ENCODE measurements around the gene KANSL1. TPM values are rescaled to one million over a fixed set of nuclear protein-coding genes. Genes with fewer than 3 reads are reported as not detected.

KANSL1 gene
- total and polyA plus RNA-seq, 2 of the 4 experiments (the other 2 are of a cell fraction): 19.1 to 49.6 TPM

DNA sequence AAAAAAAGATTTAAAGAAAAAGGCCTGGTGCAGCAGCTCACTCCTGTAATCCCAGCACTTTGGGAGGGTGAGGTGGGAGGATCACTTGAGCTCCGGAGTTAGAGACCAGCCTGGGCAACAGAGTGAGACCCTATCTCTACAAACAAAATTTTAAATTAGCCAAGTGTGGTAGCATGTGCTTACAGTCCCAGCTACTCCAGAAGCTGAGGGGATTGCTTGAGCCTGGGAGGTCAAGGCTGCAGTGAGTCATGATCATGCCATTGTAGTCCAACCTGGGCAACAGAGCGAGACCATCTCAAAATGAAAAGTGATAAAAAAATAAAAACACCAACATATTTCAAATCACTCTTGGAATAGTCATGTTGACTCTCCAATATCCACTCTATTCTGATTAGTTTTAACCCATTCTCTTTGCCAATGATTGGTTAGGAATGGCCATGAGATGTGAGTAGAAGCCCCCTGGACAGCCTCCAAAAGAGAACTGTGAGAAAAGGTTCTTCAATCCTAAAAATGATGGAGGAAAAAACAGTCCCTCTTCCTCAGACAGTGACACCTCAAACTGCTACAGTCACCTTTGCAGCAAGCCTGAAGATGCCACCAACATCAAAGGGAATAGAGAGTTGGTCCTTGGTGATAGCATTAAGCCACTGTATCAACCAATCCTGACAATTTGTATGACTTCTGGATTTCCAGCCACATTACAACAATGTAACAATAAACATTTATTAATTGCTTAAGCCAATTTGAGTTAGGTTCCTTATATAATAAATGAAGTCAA, 2.9 kb upstream of the KANSL1 start:
- Histone ChIP-seq H3K14ac (replicated peaks; ENCODE audit: low read depth, low read length) (no peak overlapping the region), H3K36me3 (ENCODE audit: control insufficient read depth, insufficient read depth, low read length) (no peaks in the 10 kb centered on the region), H4K20me1 (ENCODE audit: insufficient read depth, low read length) (peaks cover 26% of the 10 kb centered on the region), H3K56ac (ENCODE audit: extremely low read depth, insufficient read depth, low read length) (no peak overlapping the region), H3K4me3 (ENCODE audit: insufficient read depth, low read depth, low read length) (no peak overlapping the region), H3K9ac (ENCODE audit: low read depth, low read length) (no peak overlapping the region), H3K9me3 (ENCODE audit: control insufficient read depth, insufficient read depth, low read length) (no peaks in the 10 kb centered on the region), H3K4me2 (ENCODE audit: low read depth, low read length) (no peak overlapping the region), H2AFZ (replicated peaks; ENCODE audit: low read length, poor library complexity) (no peak overlapping the region), H4K5ac (ENCODE audit: low read depth, low read length) (no peak overlapping the region), H3K18ac (ENCODE audit: low read depth, low read length) (no peak overlapping the region), H2BK15ac (ENCODE audit: low read depth, low read length) (no peak overlapping the region), H3K79me1 (ENCODE audit: low read depth in 1 of 2, low read length in 2 of 2) (peaks cover 14 to 64% of the 10 kb centered on the region in 2 experiments), H3K9me1 (ENCODE audit: insufficient read depth, low read length) (peaks cover 9% of the 10 kb centered on the region; the same call in 1 of the 2 replicates), H2AK5ac (ENCODE audit: low read depth, low read length) (no peak overlapping the region), H3K27ac (ENCODE audit: insufficient read depth, low read length) (no peak overlapping the region), H2AK9ac (replicated peaks; ENCODE audit: low read depth, low read length, poor library complexity) (no peak overlapping the region), H2BK20ac (ENCODE audit: low read depth, low read length) (no peak overlapping the region; the same call in 1 of the 2 replicates), H3K23ac (ENCODE audit: low read depth, low read length) (no peak overlapping the region), H3K4ac (ENCODE audit: low read depth, low read length) (no peak overlapping the region), H3K27me3 (ENCODE audit: control insufficient read depth, insufficient read depth, low read length) (no peaks in the 10 kb centered on the region), H4K91ac (ENCODE audit: insufficient read depth, low read depth, low read length) (no peak overlapping the region), H4K8ac (ENCODE audit: low read depth in 2 of 2, low read length in 2 of 2) (no peak overlapping the region), H2BK5ac (ENCODE audit: low read depth, low read length, poor library complexity, severe bottlenecking) (no peak overlapping the region), H2BK120ac (ENCODE audit: low read depth, low read length) (no peak overlapping the region), H3K4me1 (ENCODE audit: control insufficient read depth, insufficient read depth, low read length) (peaks cover 11% of the 10 kb centered on the region)
- dilution Hi-C loops (cut with HindIII; ENCODE audit: low sequenced_read_pairs, unreplicated experiment) (no loop called here), in situ Hi-C loops (cut with MboI; ENCODE audit: low sequenced_read_pairs) (no loop called here), intact Hi-C loops (cut with micrococcal nuclease) (loop anchor here (1.0 kb wide), 1 partner anchor 17 kb away; no protein-coding TSS in a partner anchor)
- ChIA-PET CTCF (no interaction called here), POLR2A (ENCODE audit: unreplicated experiment) (no interaction called here)
- no CpG with 5 or more reads among the region's 2 CpGs for whole genome bisulfite sequencing, 2 experiments (ENCODE audit: extremely low coverage in 2 of 2, insufficient read length in 1 of 2)
- DNase-seq (no peak), ATAC-seq (ENCODE audit: low read depth) (no peak)
- BruUV-seq (replicated peaks): no TSS peak
- TF ChIP-seq NFE2L2 (IDR thresholded peaks at IDR 0.05; ENCODE audit: low read depth, low read length): no peak
- TF ChIP-seq, protein P1, sequence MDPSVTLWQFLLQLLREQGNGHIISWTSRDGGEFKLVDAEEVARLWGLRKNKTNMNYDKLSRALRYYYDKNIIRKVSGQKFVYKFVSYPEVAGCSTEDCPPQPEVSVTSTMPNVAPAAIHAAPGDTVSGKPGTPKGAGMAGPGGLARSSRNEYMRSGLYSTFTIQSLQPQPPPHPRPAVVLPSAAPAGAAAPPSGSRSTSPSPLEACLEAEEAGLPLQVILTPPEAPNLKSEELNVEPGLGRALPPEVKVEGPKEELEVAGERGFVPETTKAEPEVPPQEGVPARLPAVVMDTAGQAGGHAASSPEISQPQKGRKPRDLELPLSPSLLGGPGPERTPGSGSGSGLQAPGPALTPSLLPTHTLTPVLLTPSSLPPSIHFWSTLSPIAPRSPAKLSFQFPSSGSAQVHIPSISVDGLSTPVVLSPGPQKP (IDR thresholded peaks at IDR 0.05; ENCODE audit: borderline replicate concordance, low read depth, low read length): no peak
- no peak for TF ChIP-seq RAD21 (IDR thresholded peaks at IDR 0.05; ENCODE audit: low read length)
- no peak for TF ChIP-seq SMC3 (IDR thresholded peaks at IDR 0.05; ENCODE audit: low read depth, low read length)
- no peak for TF ChIP-seq MAZ (IDR thresholded peaks at IDR 0.05; ENCODE audit: borderline replicate concordance, low read depth, low read length)
- TF ChIP-seq MAFK (IDR thresholded peaks at IDR 0.05; ENCODE audit: low read depth, low read length): no peak
- TF ChIP-seq POLR2A (IDR thresholded peaks at IDR 0.05; ENCODE audit: low read depth, low read length): no peak
- TF ChIP-seq CEBPB (IDR thresholded peaks at IDR 0.05; ENCODE audit: low read depth, low read length): no peak
- TF ChIP-seq BHLHE40 (IDR thresholded peaks at IDR 0.05; ENCODE audit: low read depth, low read length): no peak
- TF ChIP-seq FOS (IDR thresholded peaks at IDR 0.05; ENCODE audit: low read depth, low read length): no peak
- TF ChIP-seq RFX5 (IDR thresholded peaks at IDR 0.05; ENCODE audit: low read depth, low read length): no peak
- TF ChIP-seq CHD1 (IDR thresholded peaks at IDR 0.05; ENCODE audit: low read depth, low read length): no peak
- no peak for TF ChIP-seq RCOR1 (IDR thresholded peaks at IDR 0.05; ENCODE audit: insufficient replicate concordance, low read length)
- TF ChIP-seq, protein P2, sequence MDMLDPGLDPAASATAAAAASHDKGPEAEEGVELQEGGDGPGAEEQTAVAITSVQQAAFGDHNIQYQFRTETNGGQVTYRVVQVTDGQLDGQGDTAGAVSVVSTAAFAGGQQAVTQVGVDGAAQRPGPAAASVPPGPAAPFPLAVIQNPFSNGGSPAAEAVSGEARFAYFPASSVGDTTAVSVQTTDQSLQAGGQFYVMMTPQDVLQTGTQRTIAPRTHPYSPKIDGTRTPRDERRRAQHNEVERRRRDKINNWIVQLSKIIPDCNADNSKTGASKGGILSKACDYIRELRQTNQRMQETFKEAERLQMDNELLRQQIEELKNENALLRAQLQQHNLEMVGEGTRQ (IDR thresholded peaks at IDR 0.05; ENCODE audit: low read depth, low read length): no peak
- no peak for TF ChIP-seq MXI1 (IDR thresholded peaks at IDR 0.05; ENCODE audit: borderline replicate concordance, low read depth, low read length)
- TF ChIP-seq, protein P3, sequence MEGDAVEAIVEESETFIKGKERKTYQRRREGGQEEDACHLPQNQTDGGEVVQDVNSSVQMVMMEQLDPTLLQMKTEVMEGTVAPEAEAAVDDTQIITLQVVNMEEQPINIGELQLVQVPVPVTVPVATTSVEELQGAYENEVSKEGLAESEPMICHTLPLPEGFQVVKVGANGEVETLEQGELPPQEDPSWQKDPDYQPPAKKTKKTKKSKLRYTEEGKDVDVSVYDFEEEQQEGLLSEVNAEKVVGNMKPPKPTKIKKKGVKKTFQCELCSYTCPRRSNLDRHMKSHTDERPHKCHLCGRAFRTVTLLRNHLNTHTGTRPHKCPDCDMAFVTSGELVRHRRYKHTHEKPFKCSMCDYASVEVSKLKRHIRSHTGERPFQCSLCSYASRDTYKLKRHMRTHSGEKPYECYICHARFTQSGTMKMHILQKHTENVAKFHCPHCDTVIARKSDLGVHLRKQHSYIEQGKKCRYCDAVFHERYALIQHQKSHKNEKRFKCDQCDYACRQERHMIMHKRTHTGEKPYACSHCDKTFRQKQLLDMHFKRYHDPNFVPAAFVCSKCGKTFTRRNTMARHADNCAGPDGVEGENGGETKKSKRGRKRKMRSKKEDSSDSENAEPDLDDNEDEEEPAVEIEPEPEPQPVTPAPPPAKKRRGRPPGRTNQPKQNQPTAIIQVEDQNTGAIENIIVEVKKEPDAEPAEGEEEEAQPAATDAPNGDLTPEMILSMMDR (conservative IDR thresholded peaks at IDR 0.05; ENCODE audit: low read depth, low read length): no peak

Measured in IMR-90 (cell line).